Adipocyte (in vitro differentiated cells): ENCODE results near the gene BMP2.

Experiments
- DNase-seq: peaks from one replicate; pipeline ENCODE4 v3.0.0-alpha.2; 2015; ENCODE audit warnings: low read depth
- H3K27me3 ChIP-seq: replicated peaks from 2 replicates; pipeline ENCODE4 v1.7.0; 2013; ENCODE audit warnings: mild to moderate bottlenecking, low read length, moderate library complexity; ENCODE audit not compliant: control insufficient read depth, insufficient read depth
- H3K36me3 ChIP-seq: 2 replicates; pipeline ENCODE4 v1.7.0; 2013; ENCODE audit warnings: low read length, mild to moderate bottlenecking, moderate library complexity; ENCODE audit not compliant: control insufficient read depth, insufficient read depth, severe bottlenecking
- H3K4me1 ChIP-seq: 2 replicates; pipeline ENCODE4 v1.7.0; 2013; ENCODE audit warnings: mild to moderate bottlenecking, low read length, moderate library complexity; ENCODE audit not compliant: control insufficient read depth, insufficient read depth
- H3K4me3 ChIP-seq: 2 replicates; pipeline ENCODE4 v1.7.0; 2013; ENCODE audit warnings: mild to moderate bottlenecking, low read length, moderate library complexity
- H3K9ac ChIP-seq: 2 replicates; pipeline ENCODE4 v1.7.0; 2013; ENCODE audit warnings: mild to moderate bottlenecking, low read length, moderate library complexity
- H3K9me3 ChIP-seq: 2 replicates; pipeline ENCODE4 v1.7.0; 2013; ENCODE audit warnings: mild to moderate bottlenecking, low read length, moderate library complexity; ENCODE audit not compliant: control insufficient read depth

The BMP2 gene

DNA sequence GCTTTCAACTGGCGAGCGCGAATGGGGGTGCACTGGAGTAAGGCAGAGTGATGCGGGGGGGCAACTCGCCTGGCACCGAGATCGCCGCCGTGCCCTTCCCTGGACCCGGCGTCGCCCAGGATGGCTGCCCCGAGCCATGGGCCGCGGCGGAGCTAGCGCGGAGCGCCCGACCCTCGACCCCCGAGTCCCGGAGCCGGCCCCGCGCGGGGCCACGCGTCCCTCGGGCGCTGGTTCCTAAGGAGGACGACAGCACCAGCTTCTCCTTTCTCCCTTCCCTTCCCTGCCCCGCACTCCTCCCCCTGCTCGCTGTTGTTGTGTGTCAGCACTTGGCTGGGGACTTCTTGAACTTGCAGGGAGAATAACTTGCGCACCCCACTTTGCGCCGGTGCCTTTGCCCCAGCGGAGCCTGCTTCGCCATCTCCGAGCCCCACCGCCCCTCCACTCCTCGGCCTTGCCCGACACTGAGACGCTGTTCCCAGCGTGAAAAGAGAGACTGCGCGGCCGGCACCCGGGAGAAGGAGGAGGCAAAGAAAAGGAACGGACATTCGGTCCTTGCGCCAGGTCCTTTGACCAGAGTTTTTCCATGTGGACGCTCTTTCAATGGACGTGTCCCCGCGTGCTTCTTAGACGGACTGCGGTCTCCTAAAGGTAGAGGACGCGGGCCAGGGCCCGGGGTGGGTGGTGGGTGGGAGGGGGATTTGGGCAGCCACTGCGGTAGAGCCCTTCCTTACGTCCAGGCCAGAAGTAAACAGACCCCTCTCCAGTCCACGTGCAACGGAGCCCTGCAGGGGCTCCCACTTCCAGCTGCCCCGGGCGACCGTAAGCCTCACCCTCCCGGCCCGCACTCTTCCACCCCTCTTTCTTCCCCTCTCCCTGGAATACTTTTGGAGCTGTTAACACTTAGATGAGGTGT is 998 bp downstream of the BMP2 start:
- Histone ChIP-seq H3K9me3 (no peaks in the 10 kb centered on the region), H3K4me1 (peaks cover 14% of the 10 kb centered on the region), H3K4me3 (peak overlapping the region; percentile 86), H3K27me3 (no peaks in the 10 kb centered on the region), H3K9ac (peak overlapping the region; percentile 76), H3K36me3 (no peaks in the 10 kb centered on the region)
- peak; percentile 40 for DNase-seq

- no peaks in the 10 kb centered on the region for H3K9me3 ChIP-seq
- H3K4me1 ChIP-seq, result peaks cover 14% of the 10 kb centered on the region
- no peaks in the 10 kb centered on the region for H3K36me3 ChIP-seq
- H3K4me3 ChIP-seq, result peak overlapping the region; percentile 71
- H3K27me3 ChIP-seq, result no peaks in the 10 kb centered on the region
- H3K9ac ChIP-seq, result no peak overlapping the region
- peak; percentile 1 for DNase-seq
Measured at GRCh38 chr20:6769903-6770785, 2.7 kb downstream of the BMP2 start.

DNA sequence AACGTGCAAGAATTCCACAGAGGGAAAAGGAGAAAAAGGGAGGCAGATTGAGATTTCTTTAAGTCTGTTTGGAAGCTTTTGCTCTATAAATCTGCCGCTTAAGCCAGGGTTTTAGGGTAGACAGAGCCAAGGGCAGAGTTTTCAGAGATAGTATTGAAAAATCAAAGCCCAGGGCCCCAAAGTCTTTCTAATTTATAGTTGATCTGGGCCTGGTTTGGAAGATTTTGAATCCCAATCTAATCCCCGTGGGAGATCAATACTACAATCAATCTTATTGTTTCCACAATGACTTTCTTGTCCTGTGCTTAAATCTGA is 3.3 kb downstream of the BMP2 start:
- H3K36me3 ChIP-seq, result no peaks in the 10 kb centered on the region
- no peak overlapping the region for H3K9ac ChIP-seq
- H3K4me3 ChIP-seq, result peak overlapping the region; percentile 71
- peaks cover 14% of the 10 kb centered on the region for H3K4me1 ChIP-seq
- no peak for DNase-seq
- H3K9me3 ChIP-seq, result no peaks in the 10 kb centered on the region
- H3K27me3 ChIP-seq, result no peaks in the 10 kb centered on the region

GRCh38 chr20:6780433-6781190 is 13.1 kb downstream of the BMP2 start:
- Histone ChIP-seq H3K9ac (no peak overlapping the region), H3K4me1 (peaks cover 11% of the 10 kb centered on the region), H3K27me3 (no peaks in the 10 kb centered on the region), H3K9me3 (no peaks in the 10 kb centered on the region), H3K36me3 (no peaks in the 10 kb centered on the region), H3K4me3 (no peak overlapping the region)
- no peak for DNase-seq

DNA sequence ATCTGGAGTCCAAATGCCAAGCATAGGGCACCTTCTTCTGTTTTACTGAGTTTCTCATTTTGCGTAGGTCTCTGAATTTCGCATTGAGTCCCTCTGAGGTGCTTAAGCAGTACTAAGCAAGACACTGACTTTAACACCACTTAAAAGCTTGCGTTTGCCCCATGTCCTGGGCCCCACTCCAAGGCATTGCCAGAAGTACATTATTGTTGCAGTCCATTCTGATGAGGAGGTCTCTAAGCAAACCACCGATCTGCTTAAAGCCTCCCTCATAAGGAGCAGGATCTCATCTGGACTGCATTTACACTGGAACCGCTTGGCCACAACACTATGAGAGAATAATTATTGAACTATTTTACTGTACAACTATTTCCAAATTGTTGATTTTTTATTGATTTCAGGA is 16.3 kb downstream of the BMP2 start:
- peak; percentile 3 for DNase-seq
- Histone ChIP-seq H3K4me3 (no peak overlapping the region), H3K4me1 (peaks cover 11% of the 10 kb centered on the region), H3K9ac (no peak overlapping the region), H3K9me3 (no peaks in the 10 kb centered on the region), H3K27me3 (no peaks in the 10 kb centered on the region), H3K36me3 (no peaks in the 10 kb centered on the region)

DNA sequence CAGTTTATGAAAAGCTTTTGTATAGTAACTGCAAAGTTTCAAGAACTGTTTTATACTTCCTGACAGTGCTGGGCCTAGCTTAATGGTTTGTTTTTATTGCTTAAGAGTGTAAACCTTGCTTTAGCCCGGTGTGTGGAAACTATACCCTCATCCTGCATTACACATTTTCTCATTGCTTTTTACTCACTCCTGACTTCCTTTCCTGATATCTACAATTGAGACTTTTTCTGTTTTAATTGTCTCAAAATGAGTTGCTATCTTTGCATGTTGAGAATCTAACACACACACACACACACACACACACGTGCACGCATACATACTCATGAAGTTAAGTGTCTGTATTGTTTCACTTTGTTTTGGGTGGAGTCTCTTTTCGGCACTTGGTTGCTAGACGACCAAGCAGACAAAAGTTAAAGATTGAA is 16.7 kb downstream of the BMP2 start:
- H3K4me3 ChIP-seq, result peak overlapping the region; percentile 33
- no peaks in the 10 kb centered on the region for H3K27me3 ChIP-seq
- H3K9me3 ChIP-seq, result no peaks in the 10 kb centered on the region
- peak; percentile 2 for DNase-seq
- peaks cover 11% of the 10 kb centered on the region for H3K4me1 ChIP-seq
- H3K9ac ChIP-seq, result no peak overlapping the region
- H3K36me3 ChIP-seq, result no peaks in the 10 kb centered on the region

DNA sequence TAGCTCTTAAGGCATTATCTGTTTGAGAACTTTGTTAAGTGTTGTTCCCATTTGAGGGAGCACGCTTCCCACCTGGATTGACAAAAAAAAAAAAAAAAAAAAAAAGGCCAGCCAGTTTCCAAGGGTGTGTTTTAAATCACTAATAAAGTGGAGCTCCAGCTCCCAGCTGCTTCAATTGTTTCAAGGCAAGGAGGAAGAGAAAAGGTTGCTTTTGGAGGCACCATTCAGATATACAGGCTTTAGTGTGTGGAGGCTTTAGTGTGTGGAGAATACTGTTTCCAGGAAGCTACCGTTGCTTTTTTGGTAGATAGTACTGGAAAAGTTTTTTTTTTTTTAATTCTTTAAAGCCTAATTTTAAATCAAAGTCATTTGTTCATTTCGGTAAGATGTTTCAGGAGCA is 17.3 kb downstream of the BMP2 start:
- DNase-seq, result no peak
- Histone ChIP-seq H3K36me3 (no peaks in the 10 kb centered on the region), H3K4me3 (peak overlapping the region; percentile 33), H3K4me1 (peaks cover 11% of the 10 kb centered on the region), H3K9me3 (no peaks in the 10 kb centered on the region), H3K27me3 (no peaks in the 10 kb centered on the region), H3K9ac (no peak overlapping the region)

DNA sequence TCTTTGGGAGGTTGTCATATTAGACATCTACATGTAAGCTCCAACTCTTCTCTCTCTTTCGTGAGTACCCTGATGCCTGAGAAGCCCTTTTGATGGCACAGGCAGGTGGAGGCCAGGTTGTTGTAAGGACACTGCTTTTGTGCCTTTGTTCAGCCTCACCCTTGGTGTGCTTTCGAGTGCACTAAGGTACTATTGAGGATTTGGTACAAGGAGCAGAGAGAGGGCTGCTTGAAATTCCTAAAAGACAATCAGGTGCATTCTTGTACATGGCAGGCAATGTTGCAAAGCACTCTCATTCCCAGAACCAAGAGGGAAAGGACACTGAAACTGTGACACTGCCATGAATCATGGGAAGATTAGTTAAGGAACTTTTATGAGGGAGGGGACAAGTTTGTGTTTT is 19.1 kb downstream of the BMP2 start:
- no peak overlapping the region for H3K4me3 ChIP-seq
- no peaks in the 10 kb centered on the region for H3K9me3 ChIP-seq
- DNase-seq, result no peak
- no peaks in the 10 kb centered on the region for H3K27me3 ChIP-seq
- H3K9ac ChIP-seq, result no peak overlapping the region
- H3K36me3 ChIP-seq, result no peaks in the 10 kb centered on the region
- H3K4me1 ChIP-seq, result peaks cover 11% of the 10 kb centered on the region

DNA sequence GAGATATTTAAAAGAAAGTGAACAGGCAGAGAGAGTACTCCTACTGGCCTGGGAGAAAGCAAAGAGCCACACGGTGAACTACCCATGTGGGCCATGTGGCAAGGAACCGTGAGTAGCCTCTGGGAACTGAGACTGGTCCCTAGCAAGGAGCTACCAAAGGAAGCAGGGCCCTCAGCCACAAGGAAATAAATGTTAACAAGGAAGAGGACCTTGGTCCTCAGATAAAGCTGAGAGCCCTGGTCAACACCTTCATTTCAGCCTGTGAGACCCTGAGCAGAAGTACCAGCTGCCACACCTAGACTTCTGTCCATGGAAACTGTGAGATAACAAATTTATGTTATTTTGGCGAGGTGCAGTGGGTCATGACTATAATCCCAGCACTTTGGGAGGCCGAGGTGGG is 25.3 kb downstream of the BMP2 start:
- Histone ChIP-seq H3K4me3 (no peak overlapping the region), H3K9ac (no peak overlapping the region), H3K9me3 (no peaks in the 10 kb centered on the region), H3K4me1 (no peaks in the 10 kb centered on the region), H3K27me3 (peaks cover 3% of the 10 kb centered on the region), H3K36me3 (no peaks in the 10 kb centered on the region)
- no peak for DNase-seq

- peaks cover 6% of the 10 kb centered on the region for H3K27me3 ChIP-seq
- H3K36me3 ChIP-seq, result no peaks in the 10 kb centered on the region
- no peak for DNase-seq
- no peaks in the 10 kb centered on the region for H3K4me1 ChIP-seq
- H3K9me3 ChIP-seq, result peaks cover 7% of the 10 kb centered on the region
- no peak overlapping the region for H3K9ac ChIP-seq
- no peak overlapping the region for H3K4me3 ChIP-seq
Measured at GRCh38 chr20:6802227-6802626, 34.7 kb downstream of the BMP2 start.

DNA sequence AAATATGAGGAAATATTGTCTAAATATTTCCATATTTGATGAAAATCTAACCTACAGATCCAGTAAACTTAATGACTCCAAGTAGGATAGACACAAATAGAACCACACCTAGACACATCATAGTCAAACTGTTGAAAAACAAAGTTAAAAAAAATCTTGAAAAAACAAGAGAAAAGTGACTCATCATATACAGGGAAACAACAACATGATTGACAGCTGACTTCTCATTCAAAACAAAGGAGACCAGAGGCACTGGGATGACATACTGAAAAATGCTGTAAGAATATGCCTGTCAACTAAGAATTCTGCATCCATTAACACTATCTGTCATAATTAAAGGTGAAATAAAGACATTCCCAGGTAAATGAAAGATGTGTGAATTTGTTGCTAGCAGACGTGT is 38.8 kb downstream of the BMP2 start:
- no peak for DNase-seq
- no peak overlapping the region for H3K4me3 ChIP-seq

More for the DNA sequence above, 38.8 kb downstream of the BMP2 start:
- no peaks in the 10 kb centered on the region for H3K4me1 ChIP-seq
- peaks cover 7% of the 10 kb centered on the region for H3K9me3 ChIP-seq
- no peak overlapping the region for H3K9ac ChIP-seq
- no peaks in the 10 kb centered on the region for H3K36me3 ChIP-seq
- H3K27me3 ChIP-seq, result peaks cover 13% of the 10 kb centered on the region
